ENCODE measurements around the gene NAA30.

NAA30 gene

DNA sequence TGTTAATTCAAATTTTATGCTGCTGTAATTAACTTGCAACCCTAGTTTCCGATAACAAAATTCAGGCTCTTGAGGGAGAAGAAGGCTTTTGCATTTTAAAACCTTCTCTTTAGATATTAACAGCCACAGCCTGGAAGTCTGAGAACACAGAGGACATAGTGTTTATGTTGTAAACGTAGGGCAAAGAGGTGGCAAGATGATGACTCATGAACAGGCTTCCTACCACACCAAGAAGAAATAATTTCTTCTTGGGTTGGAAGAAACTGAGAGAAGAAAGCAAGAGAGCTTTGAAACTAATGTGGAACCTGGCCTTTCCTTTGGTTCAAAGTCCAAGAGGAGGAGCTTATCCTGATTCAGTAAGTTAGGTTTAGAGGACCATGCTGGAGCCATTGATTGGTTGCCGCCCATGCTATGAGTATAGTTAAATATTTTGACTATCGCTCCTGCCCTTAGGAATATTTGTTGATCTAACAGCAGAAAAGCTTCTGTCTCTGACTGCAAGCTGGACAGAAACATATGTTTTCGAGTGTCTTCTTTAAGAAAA, 71.5 kb downstream of the NAA30 start:
- TF ChIP-seq ZFX (IDR thresholded peaks at IDR 0.05), result no peak
- TF ChIP-seq, protein P1, sequence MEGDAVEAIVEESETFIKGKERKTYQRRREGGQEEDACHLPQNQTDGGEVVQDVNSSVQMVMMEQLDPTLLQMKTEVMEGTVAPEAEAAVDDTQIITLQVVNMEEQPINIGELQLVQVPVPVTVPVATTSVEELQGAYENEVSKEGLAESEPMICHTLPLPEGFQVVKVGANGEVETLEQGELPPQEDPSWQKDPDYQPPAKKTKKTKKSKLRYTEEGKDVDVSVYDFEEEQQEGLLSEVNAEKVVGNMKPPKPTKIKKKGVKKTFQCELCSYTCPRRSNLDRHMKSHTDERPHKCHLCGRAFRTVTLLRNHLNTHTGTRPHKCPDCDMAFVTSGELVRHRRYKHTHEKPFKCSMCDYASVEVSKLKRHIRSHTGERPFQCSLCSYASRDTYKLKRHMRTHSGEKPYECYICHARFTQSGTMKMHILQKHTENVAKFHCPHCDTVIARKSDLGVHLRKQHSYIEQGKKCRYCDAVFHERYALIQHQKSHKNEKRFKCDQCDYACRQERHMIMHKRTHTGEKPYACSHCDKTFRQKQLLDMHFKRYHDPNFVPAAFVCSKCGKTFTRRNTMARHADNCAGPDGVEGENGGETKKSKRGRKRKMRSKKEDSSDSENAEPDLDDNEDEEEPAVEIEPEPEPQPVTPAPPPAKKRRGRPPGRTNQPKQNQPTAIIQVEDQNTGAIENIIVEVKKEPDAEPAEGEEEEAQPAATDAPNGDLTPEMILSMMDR (conservative IDR thresholded peaks at IDR 0.05), result no peak
- H3K27ac ChIP-seq, result no peak overlapping the region

DNA sequence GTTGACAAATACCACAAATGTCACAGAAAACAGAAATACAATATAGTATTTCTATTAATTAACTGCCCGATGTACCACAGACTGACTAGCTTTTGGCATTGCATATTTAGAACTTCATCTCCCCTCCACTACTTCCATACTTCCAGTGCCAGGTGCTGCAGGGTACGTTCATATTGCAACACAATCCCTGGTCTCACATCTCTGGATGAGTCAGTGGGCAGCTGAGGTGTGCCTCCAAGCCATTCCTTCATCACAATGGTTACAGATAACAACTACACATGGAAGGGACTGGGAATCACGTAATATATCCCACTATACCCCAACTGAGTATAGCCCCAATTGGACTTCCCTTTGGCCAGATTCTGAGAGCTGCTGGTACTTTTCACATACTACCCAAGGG, 72.2 kb downstream of the NAA30 start:
- H3K27ac ChIP-seq, result no peak overlapping the region
- no peak for TF ChIP-seq ZFX (IDR thresholded peaks at IDR 0.05)
- TF ChIP-seq, protein P1 (conservative IDR thresholded peaks at IDR 0.05), result no peak

DNA sequence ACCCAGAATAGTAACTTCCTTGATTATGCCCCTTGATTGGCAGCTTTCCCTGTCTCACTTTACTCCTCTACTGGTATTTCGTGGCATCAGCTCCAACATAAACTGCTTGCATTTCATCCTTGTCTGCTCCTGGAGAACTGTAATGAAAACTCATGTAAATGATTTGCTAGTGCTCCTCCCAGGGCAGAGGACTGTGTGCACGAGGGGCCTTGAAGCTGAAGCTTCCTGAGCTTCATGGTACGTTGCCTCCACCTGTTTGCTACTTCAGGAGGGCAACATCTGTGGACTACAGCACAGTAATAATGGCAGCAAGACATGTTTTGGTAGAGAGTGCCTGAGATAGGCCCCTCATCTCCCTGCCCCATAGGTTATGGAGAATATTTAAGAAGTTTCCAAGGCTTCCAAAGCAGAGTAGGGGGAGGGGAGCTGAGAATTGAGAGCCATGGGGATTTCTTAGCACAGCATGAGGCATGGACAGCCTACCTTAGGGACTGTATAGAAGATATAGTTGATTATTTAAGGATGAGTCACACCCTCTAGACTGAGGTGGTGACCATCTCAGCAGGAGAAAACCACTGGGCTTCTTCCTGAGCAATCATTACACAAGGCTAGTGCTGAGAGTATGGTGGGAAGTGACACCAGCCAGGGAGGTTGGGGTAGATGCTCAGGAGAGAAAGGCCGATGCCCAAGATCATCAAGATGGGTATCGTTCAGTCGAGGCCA, 73.8 kb downstream of the NAA30 start:
- TF ChIP-seq, protein P1 (conservative IDR thresholded peaks at IDR 0.05), result no peak
- TF ChIP-seq ZFX (IDR thresholded peaks at IDR 0.05), result no peak
- H3K27ac ChIP-seq, result no peak overlapping the region

Measured in C4-2B (cell line).